Panc1 (cell line): ENCODE results near the gene PRKCQ.

Experiments
- POLR2AphosphoS5 ChIP-seq: IDR thresholded peaks from 2 replicates; pipeline ENCODE4 v1.6.1; 2012; ENCODE audit warnings: mild to moderate bottlenecking, low read depth, low read length, moderate library complexity
- SIN3A ChIP-seq: IDR thresholded peaks from 2 replicates; pipeline ENCODE4 v1.6.1; 2012; ENCODE audit warnings: low read depth, mild to moderate bottlenecking, low read length, moderate library complexity, borderline replicate concordance; ENCODE audit not compliant: insufficient read depth
- TF ChIP-seq, protein P1 (sequence below): fragments of 450-650 bp; IDR thresholded peaks from 2 replicates; pipeline ENCODE4 v1.5.1; 2017; ENCODE audit warnings: mild to moderate bottlenecking
- TF ChIP-seq, protein P2 (sequence below), 2 experiments: IDR thresholded peaks; 2 replicates each; pipeline ENCODE4 v1.6.1; 2011 to 2012; ENCODE audit warnings: low read depth in 2 of 2, control low read depth in 1 of 2, low read length in 1 of 2, mild to moderate bottlenecking in 1 of 2, moderate library complexity in 1 of 2; ENCODE audit not compliant: insufficient read depth in 1 of 2

DNA sequence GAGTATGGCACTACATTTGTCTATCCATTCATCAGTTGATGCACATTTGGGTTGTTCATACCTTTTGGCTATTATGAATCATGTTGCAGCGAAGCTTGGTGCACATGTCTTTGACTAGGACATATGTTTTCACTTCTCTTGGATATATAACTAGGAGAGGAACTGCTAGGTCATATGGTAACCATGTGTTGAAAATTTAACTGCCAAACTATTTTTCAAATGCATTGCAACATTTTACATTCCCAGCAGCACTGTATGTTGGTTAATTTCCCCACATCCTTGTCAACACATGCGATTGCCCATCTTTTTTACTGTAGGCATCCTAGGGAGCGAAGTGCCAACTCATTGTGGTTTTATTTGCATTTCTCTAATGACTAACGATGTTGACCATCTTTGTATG lies 183.4 kb downstream of the PRKCQ start:
- TF ChIP-seq, protein P1, sequence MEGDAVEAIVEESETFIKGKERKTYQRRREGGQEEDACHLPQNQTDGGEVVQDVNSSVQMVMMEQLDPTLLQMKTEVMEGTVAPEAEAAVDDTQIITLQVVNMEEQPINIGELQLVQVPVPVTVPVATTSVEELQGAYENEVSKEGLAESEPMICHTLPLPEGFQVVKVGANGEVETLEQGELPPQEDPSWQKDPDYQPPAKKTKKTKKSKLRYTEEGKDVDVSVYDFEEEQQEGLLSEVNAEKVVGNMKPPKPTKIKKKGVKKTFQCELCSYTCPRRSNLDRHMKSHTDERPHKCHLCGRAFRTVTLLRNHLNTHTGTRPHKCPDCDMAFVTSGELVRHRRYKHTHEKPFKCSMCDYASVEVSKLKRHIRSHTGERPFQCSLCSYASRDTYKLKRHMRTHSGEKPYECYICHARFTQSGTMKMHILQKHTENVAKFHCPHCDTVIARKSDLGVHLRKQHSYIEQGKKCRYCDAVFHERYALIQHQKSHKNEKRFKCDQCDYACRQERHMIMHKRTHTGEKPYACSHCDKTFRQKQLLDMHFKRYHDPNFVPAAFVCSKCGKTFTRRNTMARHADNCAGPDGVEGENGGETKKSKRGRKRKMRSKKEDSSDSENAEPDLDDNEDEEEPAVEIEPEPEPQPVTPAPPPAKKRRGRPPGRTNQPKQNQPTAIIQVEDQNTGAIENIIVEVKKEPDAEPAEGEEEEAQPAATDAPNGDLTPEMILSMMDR = no peak
- TF ChIP-seq POLR2AphosphoS5 (no peak), SIN3A (no peak)
- TF ChIP-seq, protein P2, sequence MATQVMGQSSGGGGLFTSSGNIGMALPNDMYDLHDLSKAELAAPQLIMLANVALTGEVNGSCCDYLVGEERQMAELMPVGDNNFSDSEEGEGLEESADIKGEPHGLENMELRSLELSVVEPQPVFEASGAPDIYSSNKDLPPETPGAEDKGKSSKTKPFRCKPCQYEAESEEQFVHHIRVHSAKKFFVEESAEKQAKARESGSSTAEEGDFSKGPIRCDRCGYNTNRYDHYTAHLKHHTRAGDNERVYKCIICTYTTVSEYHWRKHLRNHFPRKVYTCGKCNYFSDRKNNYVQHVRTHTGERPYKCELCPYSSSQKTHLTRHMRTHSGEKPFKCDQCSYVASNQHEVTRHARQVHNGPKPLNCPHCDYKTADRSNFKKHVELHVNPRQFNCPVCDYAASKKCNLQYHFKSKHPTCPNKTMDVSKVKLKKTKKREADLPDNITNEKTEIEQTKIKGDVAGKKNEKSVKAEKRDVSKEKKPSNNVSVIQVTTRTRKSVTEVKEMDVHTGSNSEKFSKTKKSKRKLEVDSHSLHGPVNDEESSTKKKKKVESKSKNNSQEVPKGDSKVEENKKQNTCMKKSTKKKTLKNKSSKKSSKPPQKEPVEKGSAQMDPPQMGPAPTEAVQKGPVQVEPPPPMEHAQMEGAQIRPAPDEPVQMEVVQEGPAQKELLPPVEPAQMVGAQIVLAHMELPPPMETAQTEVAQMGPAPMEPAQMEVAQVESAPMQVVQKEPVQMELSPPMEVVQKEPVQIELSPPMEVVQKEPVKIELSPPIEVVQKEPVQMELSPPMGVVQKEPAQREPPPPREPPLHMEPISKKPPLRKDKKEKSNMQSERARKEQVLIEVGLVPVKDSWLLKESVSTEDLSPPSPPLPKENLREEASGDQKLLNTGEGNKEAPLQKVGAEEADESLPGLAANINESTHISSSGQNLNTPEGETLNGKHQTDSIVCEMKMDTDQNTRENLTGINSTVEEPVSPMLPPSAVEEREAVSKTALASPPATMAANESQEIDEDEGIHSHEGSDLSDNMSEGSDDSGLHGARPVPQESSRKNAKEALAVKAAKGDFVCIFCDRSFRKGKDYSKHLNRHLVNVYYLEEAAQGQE (IDR thresholded peaks at IDR 0.05; ENCODE audit: insufficient read depth in 1 of 2, low read depth in 2 of 2, low read length in 1 of 2) = no peak
